IPS-18c (cell line): ENCODE measurements around the gene STK10.
"Not testable (repeated sequence)": the region's sequence is repeated elsewhere in the genome, so short reads cannot be mapped to it uniquely, and the experiment has no call there.

Experiments used
- H3K4me3 ChIP-seq: 2 replicates; pipeline ENCODE4 v1.7.0; 2013; ENCODE audit warnings: low read depth, mild to moderate bottlenecking, low read length, moderate library complexity; ENCODE audit not compliant: insufficient read depth
- H3K9me3 ChIP-seq: one replicate; pipeline ENCODE4 v1.6.1; 2013; ENCODE audit warnings: mild to moderate bottlenecking, low read length, moderate library complexity; ENCODE audit not compliant: control insufficient read depth, insufficient read depth

The STK10 gene

GRCh38 chr5:172043865-172044264 lies 144.2 kb downstream of the STK10 start:
- no peak overlapping the region for H3K4me3 ChIP-seq
- H3K9me3 ChIP-seq, result no peaks in the 10 kb centered on the region

GRCh38 chr5:172042183-172042582 lies 145.8 kb downstream of the STK10 start:
- Histone ChIP-seq H3K9me3 (no peaks in the 10 kb centered on the region), H3K4me3 (no peak overlapping the region)

GRCh38 chr5:172038167-172038566 lies 149.9 kb downstream of the STK10 start:
- H3K4me3 ChIP-seq, result no peak overlapping the region
- H3K9me3 ChIP-seq, result no peaks in the 10 kb centered on the region

GRCh38 chr5:172035049-172035448 lies 153.0 kb downstream of the STK10 start:
- Histone ChIP-seq H3K4me3 (no peak overlapping the region), H3K9me3 (peaks cover 8% of the 10 kb centered on the region)

GRCh38 chr5:172031894-172032461 lies 156.0 kb downstream of the STK10 start:
- no peak overlapping the region for H3K4me3 ChIP-seq
- H3K9me3 ChIP-seq, result peaks cover 8% of the 10 kb centered on the region

- Histone ChIP-seq H3K4me3 (no peak overlapping the region), H3K9me3 (peaks cover 8% of the 10 kb centered on the region)
These were observed 158.1 kb downstream of the STK10 start for GRCh38 chr5:172029876-172030275.

- H3K9me3 ChIP-seq, result peaks cover 8% of the 10 kb centered on the region
- no peak overlapping the region for H3K4me3 ChIP-seq
These were observed 159.9 kb downstream of the STK10 start for GRCh38 chr5:172028167-172028566.

- H3K9me3 ChIP-seq, result not testable (repeated sequence)
These were observed 167.8 kb downstream of the STK10 start for GRCh38 chr5:172020110-172020786.

GRCh38 chr5:172015346-172015745 lies 172.7 kb downstream of the STK10 start:
- Histone ChIP-seq H3K9me3 (no peaks in the 10 kb centered on the region), H3K4me3 (no peak overlapping the region)

More at GRCh38 chr5:172020110-172020786, 167.8 kb downstream of the STK10 start:
- H3K4me3 ChIP-seq, result not testable (repeated sequence)

- no peaks in the 10 kb centered on the region for H3K9me3 ChIP-seq
- H3K4me3 ChIP-seq, result no peak overlapping the region
These were observed 177.7 kb downstream of the STK10 start for GRCh38 chr5:172010278-172010677.

GRCh38 chr5:172009536-172010270 lies 178.3 kb downstream of the STK10 start:
- Histone ChIP-seq H3K4me3 (no peak overlapping the region), H3K9me3 (no peaks in the 10 kb centered on the region)

- no peaks in the 10 kb centered on the region for H3K9me3 ChIP-seq
- H3K4me3 ChIP-seq, result no peak overlapping the region
These were observed 179.3 kb downstream of the STK10 start for GRCh38 chr5:172008689-172009141.

- Histone ChIP-seq H3K4me3 (peak overlapping the region; percentile 79; the same call in 1 of the 2 replicates), H3K9me3 (no peaks in the 10 kb centered on the region)
These were observed 179.9 kb downstream of the STK10 start for GRCh38 chr5:172008111-172008455.

GRCh38 chr5:172007175-172008110 lies 180.6 kb downstream of the STK10 start:
- no peaks in the 10 kb centered on the region for H3K9me3 ChIP-seq

GRCh38 chr5:172006321-172007174 lies 181.5 kb downstream of the STK10 start, which contains the start of gene FBXW11:
Gene FBXW11 (minus strand): TSS chr5:172006638. CDS start chr5:172006502, 136 bp downstream.
- Histone ChIP-seq H3K9me3 (no peaks in the 10 kb centered on the region), H3K4me3 (peak within 1 kb of the TSS; percentile 79)

More at GRCh38 chr5:172007175-172008110, 180.6 kb downstream of the STK10 start:
- peak overlapping the region; percentile 79 for H3K4me3 ChIP-seq

GRCh38 chr5:172005708-172006320 lies 182.2 kb downstream of the STK10 start:
- Histone ChIP-seq H3K4me3 (peak overlapping the region; percentile 79), H3K9me3 (no peaks in the 10 kb centered on the region)
